ENCODE data around the gene SSPN. TPM values are rescaled to one million over a fixed set of nuclear protein-coding genes. Genes with fewer than 3 reads are reported as not detected.

SSPN gene
- total and polyA plus RNA-seq, 4 experiments from 2014 or later, result 1.0 TPM; not detected in 3

- no peak for DNase-seq
- Mint-ChIP-seq H3K4me1 (peaks cover 0 to 3% (median under 1%) of the 10 kb centered on the region in 4 donors), H3K9me3 (no peaks in the 10 kb centered on the region), H3K27ac (no peak overlapping the region), H3K4me3 (no peak overlapping the region), H3K36me3 (no peaks in the 10 kb centered on the region), H3K27me3 (peaks cover 0 to 4% of the 10 kb centered on the region in 2 donors)
- ChIA-PET POLR2A (ENCODE audit: partially characterized antibody) (no interaction called here), CTCF (ENCODE audit: partially characterized antibody) (no interaction called here)
- Histone ChIP-seq H3K27me3 (ENCODE audit: insufficient read depth, low read length) (no peaks in the 10 kb centered on the region), H3K27ac (ENCODE audit: low read depth, low read length) (no peak overlapping the region), H3K36me3 (ENCODE audit: insufficient read depth, low read length) (no peaks in the 10 kb centered on the region), H3K4me3 (ENCODE audit: low read length in 2 of 2) (no peak overlapping the region), H3K4me1 (ENCODE audit: insufficient read depth, low read length) (no peaks in the 10 kb centered on the region), H3K9me3 (ENCODE audit: control insufficient read depth in 1 of 2, low read length in 2 of 2) (no peaks in the 10 kb centered on the region)
- intact Hi-C loops (cut with micrococcal nuclease), result no loop called here
Observed at GRCh38 chr12:26268841-26269561, 73.6 kb downstream of the SSPN start.

GRCh38 chr12:26269562-26270284 is 74.3 kb downstream of the SSPN start:
- DNase-seq, result no peak
- H3K4me3 Mint-ChIP-seq, result no peak overlapping the region
- no peak overlapping the region for H3K4me3 ChIP-seq (ENCODE audit: low read length in 2 of 2)
- peaks cover 0 to 8% (median 5%) of the 10 kb centered on the region in 4 donors for H3K4me1 Mint-ChIP-seq
- H3K27ac ChIP-seq (ENCODE audit: low read depth, low read length), result no peak overlapping the region
- intact Hi-C loops (cut with micrococcal nuclease), result no loop called here
- H3K27me3 Mint-ChIP-seq, result peaks cover 0 to 4% of the 10 kb centered on the region in 2 donors
- H3K36me3 ChIP-seq (ENCODE audit: insufficient read depth, low read length), result no peaks in the 10 kb centered on the region
- ChIA-PET POLR2A (ENCODE audit: partially characterized antibody) (no interaction called here), CTCF (ENCODE audit: partially characterized antibody) (no interaction called here)
- no peaks in the 10 kb centered on the region for H3K9me3 Mint-ChIP-seq
- H3K36me3 Mint-ChIP-seq, result no peaks in the 10 kb centered on the region
- no peaks in the 10 kb centered on the region for H3K27me3 ChIP-seq (ENCODE audit: insufficient read depth, low read length)
- no peak overlapping the region for H3K27ac Mint-ChIP-seq
- H3K9me3 ChIP-seq (ENCODE audit: control insufficient read depth in 1 of 2, low read length in 2 of 2), result no peaks in the 10 kb centered on the region
- H3K4me1 ChIP-seq (ENCODE audit: insufficient read depth, low read length), result no peaks in the 10 kb centered on the region

GRCh38 chr12:26271024-26271423 is 75.7 kb downstream of the SSPN start:
- peaks cover 0 to 4% of the 10 kb centered on the region in 2 donors for H3K27me3 Mint-ChIP-seq
- no peak overlapping the region for H3K4me3 Mint-ChIP-seq
- ChIA-PET CTCF (ENCODE audit: partially characterized antibody) (no interaction called here), POLR2A (ENCODE audit: partially characterized antibody) (no interaction called here)
- Histone ChIP-seq H3K27me3 (ENCODE audit: insufficient read depth, low read length) (no peaks in the 10 kb centered on the region), H3K27ac (ENCODE audit: low read depth, low read length) (no peak overlapping the region), H3K4me1 (ENCODE audit: insufficient read depth, low read length) (no peaks in the 10 kb centered on the region), H3K36me3 (ENCODE audit: insufficient read depth, low read length) (no peaks in the 10 kb centered on the region), H3K4me3 (ENCODE audit: low read length in 2 of 2) (no peak overlapping the region), H3K9me3 (ENCODE audit: control insufficient read depth in 1 of 2, low read length in 2 of 2) (no peaks in the 10 kb centered on the region)
- H3K4me1 Mint-ChIP-seq, result peaks cover 0 to 9% (median 6%) of the 10 kb centered on the region in 4 donors
- no peak overlapping the region for H3K27ac Mint-ChIP-seq
- no peaks in the 10 kb centered on the region for H3K36me3 Mint-ChIP-seq
- DNase-seq, result no peak
- no peaks in the 10 kb centered on the region for H3K9me3 Mint-ChIP-seq
- intact Hi-C loops (cut with micrococcal nuclease), result no loop called here

GRCh38 chr12:26271889-26272492 is 76.6 kb downstream of the SSPN start:
- intact Hi-C loops (cut with micrococcal nuclease), result no loop called here

GRCh38 chr12:26272851-26273250 is 77.5 kb downstream of the SSPN start:
- intact Hi-C loops (cut with micrococcal nuclease), result no loop called here
- no peaks in the 10 kb centered on the region for H3K27me3 ChIP-seq (ENCODE audit: insufficient read depth, low read length)
- no peak overlapping the region for H3K4me3 Mint-ChIP-seq
- no peaks in the 10 kb centered on the region for H3K36me3 Mint-ChIP-seq
- peaks cover 0 to 4% of the 10 kb centered on the region in 2 donors for H3K27me3 Mint-ChIP-seq
- H3K4me1 Mint-ChIP-seq, result peaks cover 0 to 9% (median 6%) of the 10 kb centered on the region in 4 donors
- H3K27ac ChIP-seq (ENCODE audit: low read depth, low read length), result no peak overlapping the region
- no peaks in the 10 kb centered on the region for H3K9me3 ChIP-seq (ENCODE audit: control insufficient read depth in 1 of 2, low read length in 2 of 2)
- no peaks in the 10 kb centered on the region for H3K4me1 ChIP-seq (ENCODE audit: insufficient read depth, low read length)
- H3K4me3 ChIP-seq (ENCODE audit: low read length in 2 of 2), result no peak overlapping the region
- no peak for DNase-seq
- no peak overlapping the region for H3K27ac Mint-ChIP-seq
- no peaks in the 10 kb centered on the region for H3K36me3 ChIP-seq (ENCODE audit: insufficient read depth, low read length)
- ChIA-PET CTCF (ENCODE audit: partially characterized antibody) (no interaction called here), POLR2A (ENCODE audit: partially characterized antibody) (no interaction called here)
- no peaks in the 10 kb centered on the region for H3K9me3 Mint-ChIP-seq

More at GRCh38 chr12:26271889-26272492, 76.6 kb downstream of the SSPN start:
- H3K27ac ChIP-seq (ENCODE audit: low read depth, low read length), result no peak overlapping the region
- DNase-seq, result no peak
- Mint-ChIP-seq H3K4me3 (no peak overlapping the region), H3K36me3 (no peaks in the 10 kb centered on the region), H3K9me3 (no peaks in the 10 kb centered on the region), H3K4me1 (peaks cover 0 to 9% (median 6%) of the 10 kb centered on the region in 4 donors), H3K27me3 (peaks cover 0 to 4% of the 10 kb centered on the region in 2 donors), H3K27ac (no peak overlapping the region)
- no peak overlapping the region for H3K4me3 ChIP-seq (ENCODE audit: low read length in 2 of 2)
- no peaks in the 10 kb centered on the region for H3K36me3 ChIP-seq (ENCODE audit: insufficient read depth, low read length)
- no peaks in the 10 kb centered on the region for H3K27me3 ChIP-seq (ENCODE audit: insufficient read depth, low read length)
- ChIA-PET POLR2A (ENCODE audit: partially characterized antibody) (no interaction called here), CTCF (ENCODE audit: partially characterized antibody) (no interaction called here)
- H3K9me3 ChIP-seq (ENCODE audit: control insufficient read depth in 1 of 2, low read length in 2 of 2), result no peaks in the 10 kb centered on the region
- no peaks in the 10 kb centered on the region for H3K4me1 ChIP-seq (ENCODE audit: insufficient read depth, low read length)

GRCh38 chr12:26273811-26274210 is 78.4 kb downstream of the SSPN start:
- intact Hi-C loops (cut with micrococcal nuclease), result no loop called here
- no peaks in the 10 kb centered on the region for H3K36me3 Mint-ChIP-seq
- Histone ChIP-seq H3K9me3 (ENCODE audit: control insufficient read depth in 1 of 2, low read length in 2 of 2) (no peaks in the 10 kb centered on the region), H3K27ac (ENCODE audit: low read depth, low read length) (no peak overlapping the region), H3K27me3 (ENCODE audit: insufficient read depth, low read length) (no peaks in the 10 kb centered on the region), H3K4me1 (ENCODE audit: insufficient read depth, low read length) (no peaks in the 10 kb centered on the region), H3K36me3 (ENCODE audit: insufficient read depth, low read length) (no peaks in the 10 kb centered on the region), H3K4me3 (ENCODE audit: low read length in 2 of 2) (no peak overlapping the region)
- no peak overlapping the region for H3K27ac Mint-ChIP-seq
- peaks cover 0 to 4% of the 10 kb centered on the region in 2 donors for H3K27me3 Mint-ChIP-seq
- H3K4me3 Mint-ChIP-seq, result no peak overlapping the region
- DNase-seq, result no peak
- peaks cover 0 to 9% (median 6%) of the 10 kb centered on the region in 4 donors for H3K4me1 Mint-ChIP-seq
- POLR2A ChIA-PET (ENCODE audit: partially characterized antibody), result no interaction called here
- CTCF ChIA-PET (ENCODE audit: partially characterized antibody), result no interaction called here
- H3K9me3 Mint-ChIP-seq, result no peaks in the 10 kb centered on the region

GRCh38 chr12:26274441-26275312 is 79.3 kb downstream of the SSPN start:
- intact Hi-C loops (cut with micrococcal nuclease), result no loop called here
- CTCF ChIA-PET (ENCODE audit: partially characterized antibody), result no interaction called here
- no peak overlapping the region for H3K27ac Mint-ChIP-seq

More at GRCh38 chr12:26274441-26275312, 79.3 kb downstream of the SSPN start:
- DNase-seq, result no peak
- Histone ChIP-seq H3K36me3 (ENCODE audit: insufficient read depth, low read length) (no peaks in the 10 kb centered on the region), H3K27me3 (ENCODE audit: insufficient read depth, low read length) (no peaks in the 10 kb centered on the region), H3K9me3 (ENCODE audit: control insufficient read depth in 1 of 2, low read length in 2 of 2) (no peaks in the 10 kb centered on the region), H3K4me3 (ENCODE audit: low read length in 2 of 2) (no peak overlapping the region), H3K4me1 (ENCODE audit: insufficient read depth, low read length) (no peaks in the 10 kb centered on the region), H3K27ac (ENCODE audit: low read depth, low read length) (no peak overlapping the region)
- Mint-ChIP-seq H3K36me3 (no peaks in the 10 kb centered on the region), H3K4me1 (peaks cover 0 to 9% (median 6%) of the 10 kb centered on the region in 4 donors), H3K9me3 (no peaks in the 10 kb centered on the region), H3K4me3 (no peak overlapping the region), H3K27me3 (peaks cover 0 to 7% of the 10 kb centered on the region in 2 donors)
- POLR2A ChIA-PET (ENCODE audit: partially characterized antibody), result no interaction called here

Measured in CD4-positive, alpha-beta memory T cell (primary cell).